Endometrium (tissue), 2 donors: ENCODE results near the gene POFUT1.

Experiments used
- FAIRE-seq: peaks from 2 replicates; lab custom pipeline; 2012; peaks lifted over from hg19 to GRCh38; lab: Jason Lieb, UNC
- donor health status: control.
- donor health status: control.

POFUT1 gene

DNA sequence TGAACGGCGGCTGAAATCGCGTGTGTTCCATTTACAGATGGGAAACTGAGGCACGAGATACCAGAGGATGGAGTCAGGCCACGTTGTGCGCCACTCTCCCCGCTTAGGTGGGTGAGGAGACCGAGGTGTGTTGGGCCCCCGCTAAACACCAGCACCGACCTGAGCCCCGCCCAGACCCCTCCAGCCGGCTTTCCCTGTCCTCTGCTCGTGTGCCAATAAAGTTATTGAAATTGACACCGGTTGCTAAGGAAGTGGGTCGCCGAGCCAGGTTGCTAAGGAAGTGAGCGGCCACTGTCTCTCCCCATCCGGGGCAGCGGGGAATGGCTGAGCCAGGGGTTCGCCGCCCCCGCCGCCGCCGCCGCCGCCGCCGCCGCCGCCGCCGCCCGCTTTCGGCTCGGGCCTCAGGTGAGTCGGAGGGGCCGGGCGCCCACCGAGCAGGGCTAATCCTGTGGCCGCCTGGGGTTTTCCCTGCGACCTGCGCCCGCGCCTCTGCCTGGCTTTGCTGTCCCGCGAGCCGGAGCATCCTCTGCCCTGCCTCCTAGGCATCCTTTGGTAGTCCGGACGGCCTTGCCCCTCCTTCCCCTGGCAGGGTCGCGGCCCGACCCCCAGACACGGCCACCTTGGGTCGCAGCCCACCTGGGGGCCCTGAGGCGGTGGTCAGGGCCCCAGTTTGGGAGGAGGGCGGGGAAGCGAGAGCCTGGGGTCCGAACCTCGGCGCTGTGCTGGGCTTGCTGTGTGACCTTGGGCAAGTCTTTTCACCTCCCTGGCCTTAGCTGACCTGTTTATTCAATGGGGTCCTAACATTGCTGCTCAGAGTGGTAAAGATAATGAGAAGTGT is 69.9 kb downstream of the POFUT1 start, which contains the start of gene KIF3B:
KIF3B (plus strand) TSS at position 291 of the 838 bp plus-strand sequence. CDS start 32,127 bp downstream, outside the sequence.
- FAIRE-seq, result no peak

DNA sequence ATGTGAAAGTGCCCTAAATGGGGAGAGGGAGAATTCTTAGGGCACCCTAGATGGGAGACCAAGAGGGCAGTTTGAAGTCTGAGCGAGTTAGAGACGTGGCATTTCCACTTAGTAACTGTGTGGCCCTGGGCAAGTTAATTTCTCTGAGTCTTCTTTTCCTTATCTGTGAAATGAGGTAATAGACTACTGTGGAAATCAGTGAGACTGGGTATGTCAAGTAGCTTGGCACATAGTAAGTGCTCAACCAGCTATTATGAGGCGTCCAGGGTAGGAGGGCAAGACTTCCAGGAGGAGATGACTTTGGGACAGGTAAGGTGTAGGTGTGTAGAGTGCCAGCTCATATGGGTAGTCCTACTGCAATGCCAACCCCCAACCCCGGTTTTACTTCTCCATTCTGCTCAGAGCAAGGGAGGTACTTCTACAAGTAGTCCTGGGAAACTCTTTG is 70.5 kb downstream of the POFUT1 start:
- no peak for FAIRE-seq

DNA sequence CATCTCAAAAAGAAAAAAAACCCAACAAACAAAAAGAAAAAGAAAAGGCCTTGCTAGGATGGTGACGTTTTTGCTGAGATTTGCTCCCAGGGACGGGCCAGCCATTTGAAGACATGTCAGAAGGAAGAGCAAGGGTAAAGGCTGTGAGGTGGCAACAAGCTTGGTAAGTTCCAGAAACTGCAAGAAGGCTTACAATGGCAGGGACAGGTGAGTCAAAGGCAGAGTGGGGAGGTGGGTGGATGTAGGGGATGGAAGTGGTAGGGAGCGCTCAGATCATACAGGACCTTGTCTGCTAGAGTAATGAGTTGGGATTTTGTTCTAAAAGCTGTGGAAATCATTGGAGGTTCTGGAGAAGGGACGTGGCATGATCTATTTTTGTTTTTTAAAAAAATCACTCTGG is 74.0 kb downstream of the POFUT1 start:
- no peak for FAIRE-seq

DNA sequence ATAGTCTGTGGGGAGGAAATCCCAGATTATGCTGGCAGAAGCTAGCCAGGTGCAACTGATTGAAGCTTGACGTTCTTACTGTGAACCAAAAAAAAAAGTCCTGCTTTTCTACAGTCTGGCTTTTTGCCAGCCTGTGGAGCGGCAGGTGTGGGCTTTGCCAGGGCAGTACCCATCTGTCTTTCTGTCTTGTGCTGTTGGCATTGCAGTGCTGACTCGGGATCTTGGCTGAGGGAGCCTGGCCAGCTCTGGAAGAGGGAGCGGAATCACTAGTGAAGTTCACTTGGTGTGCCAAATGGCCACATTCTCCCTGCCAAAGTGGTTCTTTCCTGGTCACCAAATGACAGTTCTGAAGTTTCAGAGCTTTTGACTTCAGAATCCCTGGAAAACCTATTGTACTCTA is 74.8 kb downstream of the POFUT1 start:
- no peak for FAIRE-seq

DNA sequence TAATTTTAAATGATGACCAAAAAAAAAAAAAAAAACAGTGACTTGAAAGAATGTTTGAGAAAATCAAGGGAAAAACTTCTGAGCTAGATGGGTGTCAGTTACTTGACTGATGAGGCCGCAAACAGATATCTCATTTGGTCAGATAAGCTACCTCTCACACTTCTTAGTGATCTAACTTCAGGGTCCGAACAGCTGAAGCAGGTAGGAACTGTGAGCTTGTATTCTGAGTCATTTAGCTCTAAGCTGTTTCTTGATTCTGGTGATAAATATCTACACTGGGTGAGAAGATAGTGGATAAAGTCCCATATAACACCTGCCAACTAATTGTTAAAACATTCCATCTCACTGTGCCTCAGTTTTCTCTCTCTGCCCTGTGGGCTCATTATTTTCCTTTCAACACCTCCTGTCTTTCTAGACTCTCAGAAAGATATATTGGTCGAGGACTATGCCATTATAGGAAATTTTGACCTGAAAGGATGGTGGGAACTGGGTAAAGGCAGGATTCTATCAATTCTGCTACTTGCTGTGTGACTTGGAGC is 77.5 kb downstream of the POFUT1 start:
- no peak for FAIRE-seq

DNA sequence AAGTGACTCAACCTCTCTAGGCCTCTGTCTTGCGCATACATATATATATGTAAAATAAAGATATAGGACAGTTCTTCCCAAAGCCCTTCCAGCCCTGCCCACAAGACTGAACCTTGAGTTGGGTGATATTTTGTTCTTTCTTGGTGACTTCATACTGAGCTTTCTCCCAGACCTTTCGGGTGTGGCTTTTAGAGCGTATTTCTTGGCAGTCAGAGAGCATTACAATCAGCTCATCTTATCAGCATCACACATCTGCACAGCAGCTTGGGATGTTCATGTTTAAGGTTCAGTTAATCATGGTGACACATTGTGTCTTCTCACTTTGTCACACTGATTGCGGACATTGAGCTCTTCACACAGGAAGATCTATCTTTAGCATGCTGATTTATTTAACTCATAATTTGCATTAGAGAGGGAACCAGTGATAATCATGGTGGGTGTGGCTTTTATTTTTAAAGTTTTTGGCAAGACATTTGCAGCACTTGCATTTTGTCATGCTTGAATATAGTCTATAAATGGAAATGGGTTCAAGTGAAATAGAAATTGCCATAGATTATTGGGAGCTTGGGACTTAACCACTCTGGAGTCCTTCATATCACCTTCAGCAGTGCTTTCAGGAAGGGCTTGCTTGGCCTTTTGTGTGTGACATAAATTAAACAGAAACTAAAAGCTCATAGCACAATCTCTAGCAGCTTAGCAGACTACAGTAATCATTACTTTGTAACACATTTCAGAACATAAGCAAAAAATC is 78.1 kb downstream of the POFUT1 start:
- FAIRE-seq, result no peak

DNA sequence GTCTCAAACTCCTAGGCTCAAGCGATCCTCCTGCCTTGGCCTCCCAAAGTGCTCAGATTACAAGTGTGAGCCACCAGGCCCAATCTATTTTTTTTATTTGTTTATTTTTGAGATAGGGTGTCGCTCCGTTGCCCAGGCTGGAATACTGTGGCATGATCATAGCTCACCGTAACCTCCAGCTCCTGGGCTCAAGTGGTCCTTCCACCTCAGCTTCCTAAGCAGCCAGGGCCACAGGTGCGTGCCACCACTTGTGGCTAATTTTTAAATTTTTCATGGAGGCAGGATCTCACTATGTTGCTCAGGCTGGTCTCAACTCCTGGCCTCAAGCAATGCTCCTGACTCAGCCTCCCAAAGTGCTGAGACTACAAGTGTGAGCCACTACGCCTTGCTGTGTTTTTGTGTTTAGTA is 79.6 kb downstream of the POFUT1 start:
- no peak for FAIRE-seq
